ENCODE measurements around the gene FARS2.

DNA sequence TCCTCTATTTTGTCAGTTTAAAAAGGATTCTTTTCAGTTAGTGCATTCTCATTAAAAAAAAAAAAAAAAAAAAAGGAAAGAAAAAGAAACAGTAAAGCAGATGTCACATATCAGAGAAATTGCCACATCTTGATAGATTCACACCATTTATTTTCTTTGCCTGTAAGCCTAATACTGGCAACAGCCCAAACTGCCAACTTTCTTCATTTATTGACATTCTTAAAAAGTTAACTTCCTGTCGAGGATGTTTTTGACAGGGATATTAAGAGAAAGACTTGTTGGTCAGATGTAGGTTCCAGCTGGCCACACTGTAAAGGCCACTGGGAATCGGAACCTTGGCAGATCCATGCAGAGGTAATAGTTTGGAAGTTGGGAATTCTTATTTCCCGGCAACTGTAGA, 412.8 kb downstream of the FARS2 start:
- TF ChIP-seq KLF10 (tag by site-specific recombination; IDR thresholded peaks at IDR 0.05) (no peak), ZNF24 (tag by site-specific recombination; IDR thresholded peaks at IDR 0.05) (no peak), ZNF140 (tag by site-specific recombination; IDR thresholded peaks at IDR 0.05) (no peak)
- TF ChIP-seq, protein P1, sequence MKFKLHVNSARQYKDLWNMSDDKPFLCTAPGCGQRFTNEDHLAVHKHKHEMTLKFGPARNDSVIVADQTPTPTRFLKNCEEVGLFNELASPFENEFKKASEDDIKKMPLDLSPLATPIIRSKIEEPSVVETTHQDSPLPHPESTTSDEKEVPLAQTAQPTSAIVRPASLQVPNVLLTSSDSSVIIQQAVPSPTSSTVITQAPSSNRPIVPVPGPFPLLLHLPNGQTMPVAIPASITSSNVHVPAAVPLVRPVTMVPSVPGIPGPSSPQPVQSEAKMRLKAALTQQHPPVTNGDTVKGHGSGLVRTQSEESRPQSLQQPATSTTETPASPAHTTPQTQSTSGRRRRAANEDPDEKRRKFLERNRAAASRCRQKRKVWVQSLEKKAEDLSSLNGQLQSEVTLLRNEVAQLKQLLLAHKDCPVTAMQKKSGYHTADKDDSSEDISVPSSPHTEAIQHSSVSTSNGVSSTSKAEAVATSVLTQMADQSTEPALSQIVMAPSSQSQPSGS (tag by site-specific recombination; IDR thresholded peaks at IDR 0.05; ENCODE audit: low read depth) = no peak
- TF ChIP-seq, protein P2, sequence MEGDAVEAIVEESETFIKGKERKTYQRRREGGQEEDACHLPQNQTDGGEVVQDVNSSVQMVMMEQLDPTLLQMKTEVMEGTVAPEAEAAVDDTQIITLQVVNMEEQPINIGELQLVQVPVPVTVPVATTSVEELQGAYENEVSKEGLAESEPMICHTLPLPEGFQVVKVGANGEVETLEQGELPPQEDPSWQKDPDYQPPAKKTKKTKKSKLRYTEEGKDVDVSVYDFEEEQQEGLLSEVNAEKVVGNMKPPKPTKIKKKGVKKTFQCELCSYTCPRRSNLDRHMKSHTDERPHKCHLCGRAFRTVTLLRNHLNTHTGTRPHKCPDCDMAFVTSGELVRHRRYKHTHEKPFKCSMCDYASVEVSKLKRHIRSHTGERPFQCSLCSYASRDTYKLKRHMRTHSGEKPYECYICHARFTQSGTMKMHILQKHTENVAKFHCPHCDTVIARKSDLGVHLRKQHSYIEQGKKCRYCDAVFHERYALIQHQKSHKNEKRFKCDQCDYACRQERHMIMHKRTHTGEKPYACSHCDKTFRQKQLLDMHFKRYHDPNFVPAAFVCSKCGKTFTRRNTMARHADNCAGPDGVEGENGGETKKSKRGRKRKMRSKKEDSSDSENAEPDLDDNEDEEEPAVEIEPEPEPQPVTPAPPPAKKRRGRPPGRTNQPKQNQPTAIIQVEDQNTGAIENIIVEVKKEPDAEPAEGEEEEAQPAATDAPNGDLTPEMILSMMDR (tag by site-specific recombination; IDR thresholded peaks at IDR 0.05) = no peak
